Measurements from ENCODE around the gene FAM209A.

FAM209A gene

DNA sequence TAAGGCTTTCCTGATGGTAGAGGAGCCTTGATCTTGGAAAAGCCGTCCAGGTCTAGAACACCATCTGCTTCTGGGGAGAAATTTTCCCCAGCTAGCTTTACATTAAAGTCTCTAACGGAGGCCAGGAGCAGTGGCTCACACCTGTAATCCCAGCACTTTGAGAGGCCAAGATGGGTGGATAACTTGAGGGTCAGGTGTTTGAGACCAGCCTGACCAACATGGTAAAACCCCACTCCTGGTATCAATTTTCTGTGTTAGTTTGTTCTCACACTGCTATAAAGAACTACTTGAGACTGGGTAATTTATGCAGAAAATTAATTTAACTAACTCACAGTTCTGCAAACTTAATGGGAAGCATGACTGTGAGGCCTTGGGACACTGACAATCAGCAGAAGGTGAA is 46.3 kb downstream of the FAM209A start:
- no peak for TF ChIP-seq ZFX (IDR thresholded peaks at IDR 0.05)
- TF ChIP-seq, protein P1, sequence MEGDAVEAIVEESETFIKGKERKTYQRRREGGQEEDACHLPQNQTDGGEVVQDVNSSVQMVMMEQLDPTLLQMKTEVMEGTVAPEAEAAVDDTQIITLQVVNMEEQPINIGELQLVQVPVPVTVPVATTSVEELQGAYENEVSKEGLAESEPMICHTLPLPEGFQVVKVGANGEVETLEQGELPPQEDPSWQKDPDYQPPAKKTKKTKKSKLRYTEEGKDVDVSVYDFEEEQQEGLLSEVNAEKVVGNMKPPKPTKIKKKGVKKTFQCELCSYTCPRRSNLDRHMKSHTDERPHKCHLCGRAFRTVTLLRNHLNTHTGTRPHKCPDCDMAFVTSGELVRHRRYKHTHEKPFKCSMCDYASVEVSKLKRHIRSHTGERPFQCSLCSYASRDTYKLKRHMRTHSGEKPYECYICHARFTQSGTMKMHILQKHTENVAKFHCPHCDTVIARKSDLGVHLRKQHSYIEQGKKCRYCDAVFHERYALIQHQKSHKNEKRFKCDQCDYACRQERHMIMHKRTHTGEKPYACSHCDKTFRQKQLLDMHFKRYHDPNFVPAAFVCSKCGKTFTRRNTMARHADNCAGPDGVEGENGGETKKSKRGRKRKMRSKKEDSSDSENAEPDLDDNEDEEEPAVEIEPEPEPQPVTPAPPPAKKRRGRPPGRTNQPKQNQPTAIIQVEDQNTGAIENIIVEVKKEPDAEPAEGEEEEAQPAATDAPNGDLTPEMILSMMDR (conservative IDR thresholded peaks at IDR 0.05): no peak
- no peak overlapping the region for H3K27ac ChIP-seq

DNA sequence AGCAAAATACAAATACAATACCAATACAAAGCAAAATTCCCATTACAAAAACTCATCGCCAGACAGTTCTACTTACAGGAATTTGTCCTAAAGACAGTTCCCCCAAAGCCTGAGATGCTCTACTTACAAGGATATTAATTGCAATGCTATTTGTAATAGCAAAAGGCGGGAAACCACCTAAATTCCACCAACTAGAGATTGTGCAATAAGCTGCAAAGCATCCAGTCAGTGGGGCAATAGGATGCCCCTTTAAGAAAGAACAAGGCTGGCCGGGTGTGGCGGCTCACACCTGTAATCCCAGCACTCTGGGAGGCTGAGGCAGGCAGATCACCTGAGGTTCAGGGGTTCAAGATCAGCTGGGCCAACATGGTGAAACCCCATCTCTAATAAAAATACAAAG is 47.6 kb downstream of the FAM209A start:
- H3K27ac ChIP-seq: no peak overlapping the region
- TF ChIP-seq, protein P1 (conservative IDR thresholded peaks at IDR 0.05): no peak
- no peak for TF ChIP-seq ZFX (IDR thresholded peaks at IDR 0.05)

DNA sequence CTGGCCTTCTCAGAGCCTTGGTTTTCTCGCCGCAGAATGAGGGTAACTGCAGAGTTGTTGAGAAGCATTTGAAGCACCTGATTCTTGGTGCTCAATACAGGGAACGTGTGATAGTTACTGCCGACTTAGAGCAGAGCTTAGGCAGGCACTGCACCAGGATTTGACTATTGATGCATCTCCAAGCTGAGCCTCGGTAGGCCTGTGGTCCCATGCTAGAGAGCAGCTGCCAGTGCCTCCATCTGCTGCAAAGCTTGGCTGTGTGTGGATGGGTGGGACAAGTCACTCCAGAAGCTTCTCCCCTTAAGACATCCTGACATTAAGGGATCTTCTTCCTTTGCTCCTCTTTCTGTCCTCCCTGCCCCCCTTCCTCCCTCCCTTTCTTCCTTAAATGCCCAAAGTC is 49.4 kb downstream of the FAM209A start:
- TF ChIP-seq, protein P1 (conservative IDR thresholded peaks at IDR 0.05): no peak
- no peak for TF ChIP-seq ZFX (IDR thresholded peaks at IDR 0.05)
- H3K27ac ChIP-seq: no peak overlapping the region

DNA sequence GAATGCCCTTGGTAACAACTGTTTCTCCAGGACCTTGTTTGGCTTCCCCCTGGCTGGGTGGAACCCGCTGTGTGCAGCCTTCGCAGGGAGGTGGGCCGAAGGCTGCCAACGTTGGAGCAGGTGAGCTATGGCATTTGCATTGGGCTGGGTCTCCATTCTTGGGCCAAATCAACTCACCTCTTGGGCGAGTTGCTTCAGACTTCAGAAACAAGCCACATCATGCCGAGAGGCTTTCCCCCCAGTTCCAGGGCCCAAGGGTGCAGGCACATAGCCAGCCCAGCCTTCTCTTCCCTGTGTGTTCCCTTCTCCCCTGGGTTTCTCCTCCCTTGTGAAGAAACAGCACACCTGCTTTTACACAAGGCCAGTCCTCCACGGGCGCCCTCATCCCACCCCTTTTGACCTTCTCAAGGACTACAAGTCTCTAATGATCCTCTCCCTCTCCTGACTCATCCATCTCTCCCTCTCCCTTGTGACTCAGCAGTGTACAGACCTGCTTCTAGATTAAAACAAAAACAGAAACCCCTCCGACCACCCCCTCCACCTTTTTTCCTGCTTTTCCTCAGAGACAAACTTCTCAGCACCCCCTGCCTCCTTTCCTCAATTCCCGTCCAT is 50.1 kb downstream of the FAM209A start:
- no peak overlapping the region for H3K27ac ChIP-seq
- TF ChIP-seq, protein P1 (conservative IDR thresholded peaks at IDR 0.05): no peak
- TF ChIP-seq ZFX (IDR thresholded peaks at IDR 0.05): no peak

DNA sequence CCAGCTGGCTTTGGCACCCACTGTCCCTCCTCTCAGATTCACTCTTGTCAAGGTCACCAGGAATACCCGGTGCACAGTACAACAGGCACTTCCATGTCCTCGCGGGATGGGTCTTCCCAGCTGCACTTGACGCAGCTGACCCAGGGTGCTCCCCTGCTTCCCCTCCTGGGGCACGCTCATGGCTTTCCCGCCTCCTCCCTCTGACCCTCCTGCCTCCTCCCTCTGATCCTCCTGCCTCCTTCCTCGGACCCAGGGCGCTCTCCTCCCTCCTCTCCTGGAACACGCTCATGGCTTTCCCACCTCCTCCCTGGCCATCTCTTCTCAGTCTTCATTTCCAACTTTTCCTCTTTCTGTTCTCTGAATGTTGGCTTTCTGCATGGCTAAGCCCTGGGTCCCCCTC is 50.6 kb downstream of the FAM209A start:
- no peak overlapping the region for H3K27ac ChIP-seq
- TF ChIP-seq, protein P1 (conservative IDR thresholded peaks at IDR 0.05): no peak
- no peak for TF ChIP-seq ZFX (IDR thresholded peaks at IDR 0.05)

All from C4-2B (cell line).